ENCODE data around the gene ADGRG4. TPM values are rescaled to one million over a fixed set of nuclear protein-coding genes. Genes with fewer than 3 reads are reported as not detected.

The ADGRG4 gene, protein sequence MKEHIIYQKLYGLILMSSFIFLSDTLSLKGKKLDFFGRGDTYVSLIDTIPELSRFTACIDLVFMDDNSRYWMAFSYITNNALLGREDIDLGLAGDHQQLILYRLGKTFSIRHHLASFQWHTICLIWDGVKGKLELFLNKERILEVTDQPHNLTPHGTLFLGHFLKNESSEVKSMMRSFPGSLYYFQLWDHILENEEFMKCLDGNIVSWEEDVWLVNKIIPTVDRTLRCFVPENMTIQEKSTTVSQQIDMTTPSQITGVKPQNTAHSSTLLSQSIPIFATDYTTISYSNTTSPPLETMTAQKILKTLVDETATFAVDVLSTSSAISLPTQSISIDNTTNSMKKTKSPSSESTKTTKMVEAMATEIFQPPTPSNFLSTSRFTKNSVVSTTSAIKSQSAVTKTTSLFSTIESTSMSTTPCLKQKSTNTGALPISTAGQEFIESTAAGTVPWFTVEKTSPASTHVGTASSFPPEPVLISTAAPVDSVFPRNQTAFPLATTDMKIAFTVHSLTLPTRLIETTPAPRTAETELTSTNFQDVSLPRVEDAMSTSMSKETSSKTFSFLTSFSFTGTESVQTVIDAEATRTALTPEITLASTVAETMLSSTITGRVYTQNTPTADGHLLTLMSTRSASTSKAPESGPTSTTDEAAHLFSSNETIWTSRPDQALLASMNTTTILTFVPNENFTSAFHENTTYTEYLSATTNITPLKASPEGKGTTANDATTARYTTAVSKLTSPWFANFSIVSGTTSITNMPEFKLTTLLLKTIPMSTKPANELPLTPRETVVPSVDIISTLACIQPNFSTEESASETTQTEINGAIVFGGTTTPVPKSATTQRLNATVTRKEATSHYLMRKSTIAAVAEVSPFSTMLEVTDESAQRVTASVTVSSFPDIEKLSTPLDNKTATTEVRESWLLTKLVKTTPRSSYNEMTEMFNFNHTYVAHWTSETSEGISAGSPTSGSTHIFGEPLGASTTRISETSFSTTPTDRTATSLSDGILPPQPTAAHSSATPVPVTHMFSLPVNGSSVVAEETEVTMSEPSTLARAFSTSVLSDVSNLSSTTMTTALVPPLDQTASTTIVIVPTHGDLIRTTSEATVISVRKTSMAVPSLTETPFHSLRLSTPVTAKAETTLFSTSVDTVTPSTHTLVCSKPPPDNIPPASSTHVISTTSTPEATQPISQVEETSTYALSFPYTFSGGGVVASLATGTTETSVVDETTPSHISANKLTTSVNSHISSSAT (N-terminal part only)
- not detected in 2 replicates for total RNA-seq

DNA sequence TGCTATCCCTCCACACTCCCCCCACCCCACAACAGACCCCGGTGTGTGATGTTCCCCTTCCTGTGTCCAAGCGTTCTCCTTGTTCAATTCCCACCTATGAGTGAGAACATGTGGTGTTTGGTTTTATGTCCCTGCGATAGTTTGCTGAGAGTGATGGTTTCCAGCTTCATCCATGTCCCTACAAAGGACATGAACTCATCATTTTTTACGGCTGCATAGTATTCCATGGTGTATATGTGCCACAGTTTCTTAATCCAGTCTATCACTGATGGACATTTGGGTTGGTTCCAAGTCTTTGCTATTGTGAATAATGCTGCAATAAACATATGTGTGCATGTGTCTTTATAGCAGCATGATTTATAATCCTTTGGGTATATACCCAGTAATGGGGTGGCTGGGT lies at the start of gene ADGRG4:
ADGRG4 (plus strand) TSS at position 243 of the 400 bp plus-strand sequence. CDS start 7,815 bp downstream, outside the sequence.

DNA sequence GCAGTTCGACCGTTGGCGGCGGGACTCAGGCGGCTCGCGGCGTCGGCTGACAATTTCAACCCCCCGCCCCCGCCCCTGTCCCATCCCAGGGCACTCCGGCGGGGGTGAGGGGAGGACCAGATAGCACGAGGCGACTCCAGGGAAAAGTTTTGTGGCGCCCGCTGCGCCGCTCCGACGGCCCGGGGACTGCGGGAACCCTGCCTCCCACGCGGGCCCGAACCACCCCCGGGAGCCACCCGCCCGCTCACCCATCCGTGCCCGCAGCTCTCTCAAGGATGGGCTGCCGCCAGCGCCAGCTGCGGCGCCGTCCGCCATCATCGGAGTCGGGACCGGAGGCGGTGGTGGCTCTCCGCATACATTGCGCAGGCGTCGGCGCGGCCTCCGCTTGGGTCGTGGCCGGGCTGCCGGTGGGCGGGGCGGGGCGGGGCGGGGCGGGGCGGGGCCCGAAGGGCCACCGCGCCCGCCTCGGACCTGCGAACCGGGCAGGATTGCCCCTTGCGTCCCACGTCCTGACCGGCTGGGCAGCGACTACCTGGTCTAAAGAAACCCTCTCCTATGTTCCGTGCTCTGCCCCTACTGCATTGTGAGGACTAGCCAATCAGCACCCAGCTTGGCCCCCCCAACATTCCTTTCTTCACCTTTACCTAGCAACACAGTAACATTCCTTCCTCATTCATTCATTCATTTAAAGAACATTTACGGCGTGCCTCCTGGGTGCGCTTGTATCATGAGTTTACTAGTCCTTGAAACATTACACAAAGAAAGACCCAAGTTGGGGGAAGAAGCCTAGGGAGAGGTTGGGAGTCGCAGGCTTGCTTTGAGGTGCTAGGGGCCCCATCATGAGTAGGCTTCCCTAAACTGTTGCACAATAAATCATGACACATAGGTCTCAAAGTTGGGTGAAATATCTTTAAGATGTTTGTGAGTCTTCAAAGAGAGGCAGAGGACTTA lies 49.4 kb upstream of the ADGRG4 start, which contains the start of gene MAP7D3:
MAP7D3 (minus strand) TSS at position 360 of the 951 bp plus-strand sequence; CDS start at position 318, 42 bp downstream.

Other genes with a start within 250 kb of the ADGRG4 start
- gene FHL1, start 153.4 kb upstream of the ADGRG4 start, total RNA-seq, result 103 and 220 TPM in 2 replicates
- 10.9 and 12.8 TPM in 2 replicates for gene MAP7D3, start 49.6 kb upstream of the ADGRG4 start, total RNA-seq
- not detected in 2 replicates for gene BRS3, start 187.0 kb downstream of the ADGRG4 start, total RNA-seq
- gene HTATSF1, start 196.6 kb downstream of the ADGRG4 start, total RNA-seq, result 19.7 and 40.5 TPM in 2 replicates
- gene VGLL1, start 231.3 kb downstream of the ADGRG4 start, total RNA-seq, result 0.30 and 2.3 TPM in 2 replicates

All from hair follicular keratinocyte (primary cell).